GF-D8 (cell line): ENCODE data around the gene IDH3G.

Experiments
- DNase-seq: peaks from one replicate; lab custom pipeline; 2025; lab: John Stamatoyannopoulos, UW

The IDH3G gene

DNA sequence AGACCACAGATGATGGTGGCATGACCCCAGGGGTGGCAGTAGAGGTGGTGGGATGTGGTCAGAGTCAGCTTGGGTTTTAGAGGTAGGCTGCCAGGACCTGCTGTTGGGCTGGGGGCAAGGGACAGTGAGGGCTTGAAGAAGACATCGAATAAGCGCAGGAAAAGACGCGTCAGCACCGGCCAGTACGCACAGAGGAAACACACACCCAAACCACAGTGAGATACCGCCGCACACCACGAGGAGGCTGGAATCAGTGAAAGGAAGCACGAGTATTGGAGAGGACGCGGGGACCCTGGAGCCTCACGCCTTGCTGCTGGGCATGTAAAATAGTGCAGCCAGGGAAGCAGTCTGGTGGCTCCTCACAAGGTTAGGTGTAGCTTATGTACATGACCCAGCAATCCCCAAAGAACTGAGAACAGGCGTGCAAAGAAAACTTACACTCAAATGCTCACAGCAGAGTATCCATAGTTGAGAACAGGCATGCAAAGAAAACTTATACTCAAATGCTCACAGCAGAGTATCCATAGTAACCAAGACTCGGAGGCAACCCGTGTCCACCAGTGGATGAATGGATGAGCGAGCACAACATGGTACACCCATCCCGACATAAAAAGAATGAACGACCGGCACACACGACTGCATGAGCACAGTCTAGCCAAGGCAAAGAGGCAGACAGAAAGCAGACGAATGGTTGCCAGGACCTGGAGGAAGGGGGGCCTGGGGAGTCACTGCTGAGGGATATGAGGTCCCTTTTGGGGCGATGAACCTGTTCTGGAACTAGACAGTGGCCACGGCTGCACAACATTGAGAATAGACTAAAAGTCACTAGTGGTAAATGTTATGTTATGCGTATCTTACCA is 22.9 kb upstream of the IDH3G start:
- no peak for DNase-seq

GRCh38 chrX:153814591-153815315 is 20.6 kb upstream of the IDH3G start:
- no peak for DNase-seq

- DNase-seq = no peak
Observed at GRCh38 chrX:153813161-153813560, 19.0 kb upstream of the IDH3G start.

GRCh38 chrX:153812220-153812619 is 18.0 kb upstream of the IDH3G start:
- no peak for DNase-seq

DNA sequence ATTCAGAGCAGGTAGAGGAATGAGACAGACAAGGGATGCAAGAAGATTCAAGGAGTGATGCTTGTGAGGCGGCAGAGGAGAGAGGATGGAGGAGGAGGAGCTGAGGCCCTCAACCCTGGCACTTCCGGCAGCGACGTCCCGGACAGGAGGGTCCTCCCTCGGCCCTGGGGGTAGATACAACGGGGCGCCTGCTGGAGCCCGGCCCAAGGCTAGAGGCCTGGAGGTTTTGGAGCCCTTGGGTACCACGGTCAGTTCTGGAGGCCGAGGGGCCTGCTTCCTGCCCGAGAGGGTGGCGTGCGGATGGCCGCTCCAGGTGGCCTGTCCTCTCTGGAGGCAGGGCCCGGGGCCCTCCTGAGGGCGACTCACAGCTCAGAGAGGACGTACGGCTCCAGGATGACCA is 13.8 kb upstream of the IDH3G start:
- DNase-seq = no peak

GRCh38 chrX:153806999-153807575 is 12.9 kb upstream of the IDH3G start:
- DNase-seq = no peak

- no peak for DNase-seq
Observed at GRCh38 chrX:153805436-153805835, 11.3 kb upstream of the IDH3G start.

- no peak for DNase-seq
Observed at GRCh38 chrX:153804621-153805020, 10.4 kb upstream of the IDH3G start.

DNA sequence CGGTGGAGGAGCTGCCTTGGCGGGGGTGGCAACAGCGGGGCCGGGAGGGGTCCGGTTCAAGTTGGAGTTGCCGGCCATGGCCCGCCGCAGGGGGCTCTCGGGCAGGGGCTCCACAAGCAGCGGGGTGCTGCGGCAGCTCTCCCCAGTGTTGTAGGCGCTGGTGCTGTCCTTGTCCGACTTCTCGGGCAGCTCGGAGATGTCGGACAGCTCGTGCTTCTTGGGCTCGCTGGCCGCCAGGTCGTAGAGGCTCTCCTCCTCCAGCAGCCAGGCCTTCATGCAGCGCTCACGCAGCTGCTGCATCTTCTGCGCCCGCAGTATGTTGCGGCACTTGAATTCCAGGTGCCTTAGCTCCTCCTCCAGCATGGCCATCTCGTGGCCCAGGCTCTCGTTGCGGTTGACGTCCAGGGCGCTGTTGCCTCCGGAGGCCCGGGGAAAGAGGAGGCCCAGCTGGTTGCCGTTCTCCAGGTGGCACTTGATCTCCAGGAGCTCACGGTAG is 10.0 kb upstream of the IDH3G start:
- DNase-seq = no peak

GRCh38 chrX:153803211-153804099 is 9.3 kb upstream of the IDH3G start:
- DNase-seq = no peak

DNA sequence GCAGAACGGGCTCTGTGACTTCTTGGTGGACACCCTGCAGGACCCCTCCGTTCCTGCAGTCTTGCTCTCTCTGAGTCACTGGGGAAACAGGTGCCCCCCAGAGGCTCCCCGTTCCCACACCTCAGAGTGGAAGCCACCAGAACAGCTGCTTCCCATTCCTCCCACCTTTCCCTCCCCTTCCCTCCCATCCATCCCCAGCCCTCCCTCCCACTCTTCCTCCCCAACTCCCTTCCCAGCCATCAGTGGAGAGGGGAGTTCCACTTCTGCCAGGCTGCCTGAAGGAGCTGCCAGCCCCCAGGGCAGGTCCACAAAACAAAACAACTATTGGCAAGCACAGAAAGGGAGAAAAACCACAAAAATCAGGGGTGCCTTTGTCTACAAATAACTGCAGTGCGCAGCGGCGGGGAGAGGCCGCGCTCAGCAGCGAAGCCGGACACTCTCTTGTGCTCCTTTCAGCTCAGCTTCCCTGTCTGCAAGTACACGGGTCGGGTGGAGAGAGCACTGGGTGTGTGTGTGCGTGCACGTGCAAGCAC is 8.4 kb upstream of the IDH3G start:
- DNase-seq = no peak

DNA sequence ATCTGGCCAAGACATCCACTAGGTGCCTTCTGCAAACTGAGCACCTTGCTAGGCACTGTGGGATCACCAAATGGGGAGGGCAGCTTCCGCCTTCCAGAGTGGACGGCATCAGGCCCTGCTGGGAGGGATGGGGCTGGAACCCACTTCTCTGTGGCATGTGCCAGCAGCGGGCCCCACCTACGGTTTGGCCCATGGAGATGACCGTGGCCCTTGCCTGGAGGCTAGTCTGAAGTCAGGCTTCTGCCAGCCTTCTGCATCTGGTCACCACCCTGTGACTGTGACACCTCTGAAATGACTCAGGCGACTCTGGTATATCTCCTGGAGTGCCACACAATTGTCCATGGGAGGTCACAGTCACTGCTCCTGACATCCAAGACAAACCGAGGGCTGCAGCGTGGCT is 7.5 kb upstream of the IDH3G start:
- no peak for DNase-seq

- DNase-seq = no peak
Observed at GRCh38 chrX:153800746-153801145, 6.6 kb upstream of the IDH3G start.

- DNase-seq = no peak
Observed at GRCh38 chrX:153800177-153800722, 6.1 kb upstream of the IDH3G start.

DNA sequence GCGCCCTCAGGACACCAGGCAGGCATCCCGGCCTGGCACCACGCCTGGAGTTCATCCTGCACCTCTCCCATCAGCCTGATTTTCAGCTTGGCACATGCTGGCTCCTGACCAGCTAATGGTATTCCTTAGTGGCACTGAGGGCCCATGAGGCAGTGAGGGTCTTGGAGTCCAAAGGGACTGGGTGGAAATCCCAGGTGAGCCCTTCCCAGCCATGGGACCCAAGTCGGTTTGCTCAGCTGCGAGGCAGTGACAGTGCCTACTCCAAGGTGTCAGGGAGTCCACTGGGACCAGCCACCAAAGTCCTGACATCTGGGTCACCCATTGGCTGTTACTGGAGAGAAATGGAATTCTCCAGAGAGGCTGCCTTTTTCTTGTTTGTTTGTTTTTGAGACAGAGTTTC is 5.2 kb upstream of the IDH3G start:
- no peak for DNase-seq

- no peak for DNase-seq
Observed at GRCh38 chrX:153797415-153798015, 3.3 kb upstream of the IDH3G start.

- DNase-seq = no peak
Observed at GRCh38 chrX:153794897-153795816, 982 bp upstream of the IDH3G start.

DNA sequence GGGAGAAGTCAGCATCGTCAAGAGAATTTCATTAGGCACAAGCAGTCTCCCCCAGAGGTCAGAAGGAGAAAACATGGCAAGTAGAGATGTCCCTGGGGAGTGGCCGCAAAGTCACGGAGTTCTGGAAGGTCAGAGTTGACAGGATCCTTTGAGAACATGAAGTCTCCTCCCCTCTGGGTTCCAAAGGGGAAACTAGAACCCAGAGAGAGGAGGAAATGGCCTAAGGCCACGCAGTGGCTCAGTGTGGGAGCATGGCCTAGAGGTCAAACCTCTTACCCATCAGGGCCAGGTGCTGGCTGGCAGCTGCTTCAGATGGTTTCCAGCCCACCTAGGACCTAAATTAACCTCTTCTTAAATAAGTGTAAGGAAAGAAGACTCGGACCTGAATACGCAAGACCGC is 884 bp downstream of the IDH3G start:
- DNase-seq = no peak

DNA sequence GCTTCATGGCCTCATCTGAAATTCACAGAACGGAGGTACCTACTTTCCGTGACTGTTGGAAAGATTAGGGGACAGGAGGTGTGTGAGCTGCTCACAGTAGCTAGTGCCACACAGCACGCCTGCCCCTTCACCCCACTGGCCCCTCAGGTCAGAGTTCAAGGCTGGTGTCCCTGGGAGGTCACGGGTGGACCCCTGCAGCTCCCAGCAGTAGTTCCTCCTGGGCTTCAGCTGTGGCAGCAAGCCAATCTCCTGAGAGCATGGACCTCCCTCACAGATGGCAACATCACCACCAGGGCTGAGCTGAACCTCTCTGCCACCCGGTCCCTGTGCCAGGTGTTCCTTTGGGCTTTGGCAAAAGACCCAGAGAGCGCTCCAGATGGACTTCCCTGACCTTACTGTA is 1.8 kb downstream of the IDH3G start:
- DNase-seq = no peak
